GM10266 (cell line): ENCODE measurements around the gene IVD.

Experiments used
- DNase-seq: peaks from one replicate; pipeline ENCODE4 v3.0.0; 2012; ENCODE audit errors: extremely low spot score
- TF ChIP-seq, protein P1 (sequence below): IDR thresholded peaks from 2 replicates; pipeline ENCODE4 v1.5.1; 2012; ENCODE audit warnings: mild to moderate bottlenecking, low read depth; ENCODE audit not compliant: control insufficient read depth, insufficient read depth; ENCODE audit errors: missing control alignments

The IVD gene

DNA sequence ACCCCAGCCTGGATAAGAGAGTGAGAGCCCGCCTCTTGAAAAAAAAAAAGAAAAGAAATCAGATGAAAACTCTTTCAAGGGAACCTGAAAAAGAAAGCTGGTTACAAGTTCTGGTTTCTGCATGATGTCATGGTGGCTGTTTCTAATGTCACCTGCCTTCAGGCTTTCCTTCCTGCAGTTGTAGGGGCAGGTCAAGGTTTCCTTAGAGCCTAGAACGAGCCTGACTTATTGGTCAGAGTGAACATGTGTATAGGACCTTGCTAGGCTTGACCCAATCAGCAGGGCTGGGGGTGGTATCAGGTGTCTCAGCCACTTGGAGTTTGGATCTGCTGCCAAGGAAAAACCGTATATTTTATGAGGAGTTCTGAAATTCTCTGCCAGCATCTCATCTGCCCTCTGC is 3.8 kb downstream of the IVD start:
- peak; percentile 85 for DNase-seq
- TF ChIP-seq, protein P1, sequence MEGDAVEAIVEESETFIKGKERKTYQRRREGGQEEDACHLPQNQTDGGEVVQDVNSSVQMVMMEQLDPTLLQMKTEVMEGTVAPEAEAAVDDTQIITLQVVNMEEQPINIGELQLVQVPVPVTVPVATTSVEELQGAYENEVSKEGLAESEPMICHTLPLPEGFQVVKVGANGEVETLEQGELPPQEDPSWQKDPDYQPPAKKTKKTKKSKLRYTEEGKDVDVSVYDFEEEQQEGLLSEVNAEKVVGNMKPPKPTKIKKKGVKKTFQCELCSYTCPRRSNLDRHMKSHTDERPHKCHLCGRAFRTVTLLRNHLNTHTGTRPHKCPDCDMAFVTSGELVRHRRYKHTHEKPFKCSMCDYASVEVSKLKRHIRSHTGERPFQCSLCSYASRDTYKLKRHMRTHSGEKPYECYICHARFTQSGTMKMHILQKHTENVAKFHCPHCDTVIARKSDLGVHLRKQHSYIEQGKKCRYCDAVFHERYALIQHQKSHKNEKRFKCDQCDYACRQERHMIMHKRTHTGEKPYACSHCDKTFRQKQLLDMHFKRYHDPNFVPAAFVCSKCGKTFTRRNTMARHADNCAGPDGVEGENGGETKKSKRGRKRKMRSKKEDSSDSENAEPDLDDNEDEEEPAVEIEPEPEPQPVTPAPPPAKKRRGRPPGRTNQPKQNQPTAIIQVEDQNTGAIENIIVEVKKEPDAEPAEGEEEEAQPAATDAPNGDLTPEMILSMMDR = no peak

DNA sequence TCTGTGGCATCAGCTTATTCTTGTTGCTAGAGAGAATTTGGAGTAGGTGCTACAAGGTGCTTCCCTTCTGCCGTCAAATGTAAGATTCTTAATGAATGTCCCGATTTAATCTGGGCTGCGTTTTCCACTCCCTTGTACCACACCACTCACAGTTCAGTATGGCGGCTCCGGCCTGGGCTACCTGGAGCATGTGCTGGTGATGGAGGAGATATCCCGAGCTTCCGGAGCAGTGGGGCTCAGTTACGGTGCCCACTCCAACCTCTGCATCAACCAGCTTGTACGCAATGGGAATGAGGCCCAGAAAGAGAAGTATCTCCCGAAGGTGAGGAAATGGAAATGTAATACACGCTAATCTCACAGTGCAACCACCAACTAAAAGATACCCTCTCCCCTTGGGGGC is 4.9 kb downstream of the IVD start:
- DNase-seq = no peak
- TF ChIP-seq, protein P1 = no peak

DNA sequence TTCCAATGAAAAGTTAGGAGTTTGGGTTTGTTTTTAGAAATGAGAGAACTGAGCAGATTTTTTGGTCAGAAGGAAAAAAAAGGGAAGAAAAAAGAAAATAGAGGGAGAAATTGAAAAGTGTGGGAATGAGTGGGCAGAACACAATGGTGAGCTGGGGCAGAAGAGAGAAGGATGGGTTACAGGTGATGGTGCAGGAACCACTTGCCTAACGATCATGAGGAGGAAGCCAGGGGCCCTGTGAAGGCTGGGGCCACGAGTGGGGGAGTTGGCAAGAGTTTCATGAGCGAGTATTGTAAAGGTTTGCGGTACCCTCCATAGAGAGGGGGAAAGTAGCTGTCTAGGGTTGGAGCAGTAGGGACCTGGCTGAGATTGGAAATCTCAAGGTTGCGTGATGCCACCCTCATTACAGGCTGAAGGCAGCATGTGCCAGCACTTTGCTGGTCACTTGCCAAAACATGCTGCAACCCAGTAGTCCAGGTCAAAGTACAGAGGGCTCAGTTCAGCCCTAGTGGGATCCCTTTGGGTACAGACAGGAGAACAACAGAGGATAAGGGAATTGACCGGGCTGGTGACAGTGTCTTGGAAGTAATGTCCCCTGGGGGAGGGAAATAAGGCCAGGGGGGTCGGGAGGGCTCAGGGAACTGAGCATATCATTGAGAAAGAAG is 6.6 kb downstream of the IVD start:
- no peak for DNase-seq
- TF ChIP-seq, protein P1 = no peak

- DNase-seq = no peak
- TF ChIP-seq, protein P1 = no peak
Measured at GRCh38 chr15:40413036-40413435, 7.4 kb downstream of the IVD start.

DNA sequence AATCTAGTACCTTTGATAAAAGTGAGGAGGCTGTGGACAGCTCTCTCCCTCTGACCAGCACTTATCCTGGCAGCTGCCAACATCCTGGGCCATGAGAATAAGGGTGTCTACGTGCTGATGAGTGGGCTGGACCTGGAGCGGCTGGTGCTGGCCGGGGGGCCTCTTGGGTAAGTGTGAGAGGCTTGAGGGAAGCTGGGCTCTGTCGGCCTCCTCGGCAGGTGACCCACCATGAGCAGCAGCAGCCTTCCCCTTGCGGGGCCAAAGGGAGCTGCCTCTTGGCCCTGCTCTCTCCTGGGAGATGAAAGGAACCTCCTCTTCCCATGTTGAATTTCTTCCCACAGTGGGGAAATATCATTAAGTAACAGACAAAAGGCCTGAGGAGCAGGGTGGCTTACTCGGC is 9.2 kb downstream of the IVD start:
- TF ChIP-seq, protein P1 = no peak
- DNase-seq = no peak

GRCh38 chr15:40415226-40415625 is 9.6 kb downstream of the IVD start:
- TF ChIP-seq, protein P1 = no peak
- DNase-seq = no peak

- no peak for DNase-seq
- TF ChIP-seq, protein P1 = no peak
Measured at GRCh38 chr15:40416056-40416455, 10.5 kb downstream of the IVD start.
